GM21360 (cell line): ENCODE results near the gene CHST12.
"Not testable (repeated sequence)": the region's sequence is repeated elsewhere in the genome, so short reads cannot be mapped to it uniquely, and the experiment has no call there.

ENCODE experiments used
- ATAC-seq: cut with Tn5 transposase; IDR thresholded peaks from one replicate; pipeline ENCODE4 v1.9.1; 2021; ENCODE audit warnings: mild to moderate bottlenecking, moderate library complexity; ENCODE audit not compliant: unreplicated experiment

Gene CHST12

DNA sequence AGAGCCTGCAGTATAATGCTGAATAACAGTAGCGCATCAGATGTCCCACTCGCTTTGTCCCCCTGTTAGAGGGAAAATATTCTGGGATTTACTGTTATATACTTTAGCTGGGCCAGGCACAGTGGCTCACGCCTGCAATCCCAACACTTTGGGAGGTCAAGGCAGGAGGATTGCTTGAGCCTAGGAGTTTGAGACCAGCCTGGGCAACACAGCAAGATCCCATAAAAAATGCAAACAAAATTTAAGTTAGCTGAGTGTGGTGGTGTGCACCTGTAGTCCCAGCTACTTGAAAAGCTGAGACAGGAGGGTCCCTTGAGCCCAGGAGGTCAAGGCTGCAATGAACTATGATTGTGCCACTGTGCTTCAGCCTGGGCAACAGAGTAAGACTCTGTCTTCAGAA is 50.4 kb downstream of the CHST12 start:
- not testable (repeated sequence) for ATAC-seq

DNA sequence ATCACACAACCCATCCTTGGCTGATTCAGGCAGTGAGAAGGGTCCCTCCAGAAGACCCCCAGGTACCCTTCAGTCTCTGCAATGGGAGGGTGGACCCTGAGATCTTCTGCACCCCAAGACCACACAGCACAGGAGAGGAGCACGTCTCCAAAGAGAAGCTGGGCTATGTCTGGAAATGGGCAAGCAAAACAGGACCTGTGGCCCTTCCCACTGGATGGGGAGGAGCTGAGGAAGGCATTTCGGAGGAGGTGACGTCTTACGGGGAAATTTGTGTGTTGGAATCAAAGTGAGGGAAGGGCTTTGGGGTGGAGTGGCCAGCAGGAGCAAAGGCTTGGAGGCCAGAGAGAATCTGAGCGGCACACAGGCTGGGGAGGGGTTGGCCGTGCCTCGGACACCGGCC is 56.3 kb downstream of the CHST12 start:
- ATAC-seq: no peak

DNA sequence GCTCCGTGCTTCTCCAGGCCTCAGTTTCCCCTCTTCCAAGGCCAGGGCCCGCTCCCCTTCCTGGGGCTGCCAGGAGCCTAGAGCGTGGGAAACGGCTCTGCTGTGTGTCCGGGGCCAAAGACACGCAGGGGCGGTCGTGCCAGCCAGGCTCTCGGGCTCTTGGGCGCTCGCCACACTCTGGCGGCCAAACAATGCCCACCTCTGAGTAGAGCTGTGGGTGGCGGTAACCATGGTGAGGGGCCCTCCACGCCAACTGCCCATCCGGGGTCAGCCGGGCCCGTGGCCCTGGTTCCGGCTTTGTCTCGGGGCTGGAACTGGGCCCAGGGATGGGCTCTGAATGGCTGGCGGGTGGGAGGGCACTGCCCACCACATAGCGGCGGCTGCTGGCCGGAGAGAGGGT is 56.8 kb downstream of the CHST12 start:
- ATAC-seq: no peak

DNA sequence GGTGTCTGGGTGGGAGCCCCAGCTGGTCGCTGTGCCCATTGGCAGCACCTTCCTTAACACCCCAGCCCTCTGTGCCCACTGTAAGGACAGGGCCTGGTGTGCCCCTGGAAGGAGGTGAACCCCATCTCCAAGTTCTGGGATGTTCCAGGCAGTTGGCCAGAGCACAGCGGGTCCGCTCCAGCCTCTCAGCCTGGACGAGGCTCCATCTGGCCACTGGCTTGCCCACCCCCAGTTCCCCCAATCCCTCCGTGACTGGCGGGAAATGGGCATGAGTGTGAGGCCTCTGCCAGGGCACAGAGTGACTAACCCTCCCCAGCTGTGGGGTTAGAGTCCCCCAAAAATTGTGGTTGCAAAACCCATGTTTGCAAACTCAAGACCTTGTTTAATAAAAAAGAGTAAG is 57.2 kb downstream of the CHST12 start:
- no peak for ATAC-seq

DNA sequence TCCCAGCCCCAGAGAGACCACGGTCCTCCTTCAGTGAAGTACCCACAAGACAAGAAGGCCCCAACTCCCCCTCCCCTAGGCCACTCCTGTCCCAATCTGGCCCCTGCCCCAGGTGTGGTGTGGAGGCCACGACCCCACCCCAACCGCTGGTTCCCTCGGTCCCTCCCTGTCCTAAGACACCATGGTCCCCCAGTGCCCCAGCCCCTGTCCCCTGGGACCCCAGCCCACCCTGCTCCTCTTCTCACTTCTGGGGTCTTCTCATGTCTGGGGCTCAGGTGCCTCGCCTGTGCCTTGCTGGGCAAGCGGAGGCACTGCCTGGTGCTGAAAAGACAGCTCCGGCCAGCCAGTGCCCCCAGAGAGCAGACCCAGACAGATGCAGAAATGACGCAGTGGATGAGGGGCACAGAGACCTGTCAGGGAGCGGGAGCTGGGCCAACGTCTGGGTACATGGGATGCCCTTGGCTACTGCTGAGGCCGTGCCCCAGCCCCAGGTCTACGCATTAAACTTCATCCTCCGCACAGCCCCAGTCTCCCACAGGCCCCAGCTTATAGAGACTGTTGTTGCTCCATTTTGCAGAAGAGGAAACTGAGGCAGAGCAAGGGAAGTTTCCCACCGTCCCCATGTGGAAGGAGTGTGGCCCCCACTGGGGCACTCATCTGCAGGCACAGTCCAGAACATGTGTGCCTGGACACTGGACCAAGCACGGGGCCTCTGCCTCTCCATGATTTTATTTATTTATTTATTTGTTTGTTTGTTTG is 58.0 kb downstream of the CHST12 start:
- ATAC-seq: no peak

DNA sequence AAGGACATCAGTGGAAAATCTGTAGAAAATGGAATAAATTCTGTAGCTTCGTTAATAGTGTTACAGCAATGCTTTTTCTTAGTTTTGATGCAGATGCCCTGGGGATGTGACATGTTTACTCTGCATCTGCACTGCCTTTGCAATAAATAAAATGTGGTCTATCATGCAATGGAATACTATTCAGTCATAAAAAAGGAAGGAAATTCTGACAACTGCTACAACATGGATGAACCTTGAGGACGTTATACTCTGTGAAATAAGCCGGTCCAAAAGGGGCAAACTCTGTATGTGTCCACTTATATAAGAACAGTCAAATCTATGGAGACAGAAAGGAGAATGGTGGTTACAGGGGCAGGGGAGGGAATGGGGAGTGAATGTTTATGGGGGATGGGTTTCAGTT is 59.3 kb downstream of the CHST12 start:
- ATAC-seq: no peak

DNA sequence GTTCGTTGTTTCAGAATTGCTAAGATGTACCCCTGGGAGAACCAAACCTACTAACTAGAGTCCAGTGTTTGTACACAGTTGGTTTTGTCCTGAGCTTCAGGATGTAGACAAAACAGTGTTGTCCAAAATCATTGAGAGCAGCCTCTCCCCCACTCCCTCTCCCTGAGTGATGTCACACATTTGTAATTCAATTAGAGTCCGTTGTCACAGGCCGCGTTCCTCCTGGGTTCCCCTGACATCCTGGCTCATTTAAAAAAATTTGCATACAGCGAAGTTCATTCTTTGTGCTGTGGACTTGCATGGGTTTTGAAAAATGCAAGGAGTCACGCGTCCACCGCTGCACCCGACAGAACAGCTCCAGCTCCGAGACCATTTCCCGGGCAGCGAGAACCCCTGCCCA is 62.5 kb downstream of the CHST12 start:
- no peak for ATAC-seq

DNA sequence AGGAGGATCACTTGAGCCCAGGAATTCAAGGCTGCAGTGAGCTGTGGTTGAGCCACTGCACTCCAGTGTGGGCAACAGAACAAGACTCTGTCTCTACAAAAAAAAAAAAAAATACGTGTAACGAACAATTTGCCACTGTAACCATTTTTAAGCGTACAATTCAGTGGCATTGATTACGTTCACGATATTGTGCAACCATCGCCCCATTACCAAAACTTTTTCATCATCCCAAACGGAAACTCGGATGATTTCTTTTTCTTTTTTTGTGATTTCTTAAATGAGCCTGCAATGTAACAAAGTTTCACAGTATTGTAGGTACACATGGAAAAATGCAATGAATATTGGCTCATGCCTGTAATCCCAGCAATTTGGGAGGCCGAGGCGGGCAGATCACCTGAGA is 63.3 kb downstream of the CHST12 start:
- ATAC-seq: no peak

DNA sequence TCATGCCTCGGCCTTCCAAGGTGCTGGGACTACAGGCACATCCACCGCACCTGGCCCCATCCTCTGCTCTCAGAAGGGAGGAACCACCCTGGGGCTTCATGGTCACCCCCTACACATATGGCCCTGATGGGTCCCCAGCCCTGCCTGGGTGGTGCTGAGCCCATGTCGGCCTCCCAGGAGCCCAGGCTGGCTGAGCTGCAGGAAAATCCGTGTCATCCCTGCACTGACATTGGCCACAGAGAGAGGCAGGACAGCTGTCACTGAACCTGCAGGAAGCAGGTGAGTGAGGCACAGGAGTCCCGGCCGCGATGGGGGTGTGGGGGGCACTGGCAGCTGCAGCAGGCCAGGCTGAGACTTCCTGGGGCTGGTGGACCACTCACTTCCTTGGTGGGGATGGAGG is 64.8 kb downstream of the CHST12 start:
- ATAC-seq: no peak

DNA sequence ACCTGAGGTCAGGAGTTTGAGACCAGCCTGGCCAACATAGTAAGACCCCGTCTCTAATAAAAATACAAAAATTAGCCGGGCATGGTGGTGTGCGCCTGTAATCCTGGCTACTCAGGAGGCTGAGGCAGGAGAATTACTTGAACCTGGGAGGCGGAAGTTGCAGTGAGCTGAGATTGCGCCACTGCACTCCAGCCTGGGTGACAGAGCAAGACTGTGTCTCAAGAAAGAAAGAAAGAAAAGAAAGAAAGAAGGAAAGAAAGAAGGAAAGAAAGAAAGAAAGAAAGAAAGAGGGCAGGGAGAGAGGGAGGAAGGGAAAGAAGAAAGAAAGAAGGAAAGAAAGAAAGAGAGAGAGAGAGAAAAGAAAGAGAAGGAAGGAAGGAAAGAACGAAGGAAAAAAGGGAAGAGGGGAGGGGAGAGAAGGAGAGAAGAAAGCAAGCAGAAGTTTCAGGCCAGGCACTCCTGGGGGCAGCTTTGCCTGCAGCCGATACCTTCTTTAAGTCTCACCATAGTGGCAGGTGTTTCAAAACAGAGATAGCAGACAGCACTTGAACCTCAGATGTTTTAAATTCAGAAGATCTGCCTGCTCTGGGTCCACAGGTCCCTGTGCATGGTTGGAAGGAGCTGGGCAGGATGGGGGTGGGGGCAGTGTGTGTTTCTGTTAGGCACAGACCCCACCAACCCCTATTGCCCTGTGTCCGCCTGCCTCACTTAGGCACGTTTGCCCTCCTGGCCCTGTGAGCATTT is 66.2 kb downstream of the CHST12 start:
- ATAC-seq: not testable (repeated sequence)

DNA sequence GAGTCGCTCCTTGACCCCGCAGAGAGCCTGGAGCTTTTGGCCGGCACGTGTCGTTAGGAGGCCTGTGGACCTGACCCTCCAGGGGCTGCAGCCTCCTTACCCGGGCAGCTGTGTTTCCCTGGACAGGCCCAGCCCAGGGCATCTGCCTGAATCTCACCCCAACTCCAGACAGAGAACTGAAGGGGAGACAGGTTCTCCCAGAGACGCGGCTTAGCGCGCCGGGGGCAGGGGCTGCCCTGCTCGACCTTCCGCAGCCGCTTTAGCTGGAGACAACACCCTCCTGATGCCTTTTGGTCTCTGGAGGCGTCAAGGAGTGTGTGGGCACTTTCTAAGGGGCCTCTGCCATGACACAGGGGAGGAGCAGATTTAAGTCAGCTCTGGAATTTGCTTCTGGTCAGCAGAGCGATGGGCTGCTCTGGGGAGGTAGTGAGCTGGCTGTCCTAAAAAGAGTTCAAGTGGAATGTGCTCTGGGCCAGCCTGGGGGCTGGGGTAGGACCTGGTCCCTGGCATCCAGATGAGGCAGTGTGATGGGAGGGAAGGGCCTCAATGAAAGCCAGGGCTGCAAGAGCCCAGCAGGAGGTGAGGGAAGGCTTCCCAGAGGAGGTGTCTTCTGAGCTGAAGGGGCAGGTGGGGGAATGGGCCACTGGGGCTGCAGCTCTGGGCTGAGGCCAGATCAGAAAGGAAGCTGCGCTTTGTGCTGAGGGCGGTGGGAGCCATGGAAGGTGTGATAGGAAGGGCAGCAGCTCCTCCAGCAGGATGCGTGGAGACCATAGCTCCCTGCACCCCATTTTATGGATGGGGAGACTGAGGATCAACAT is 67.0 kb downstream of the CHST12 start:
- ATAC-seq: no peak

DNA sequence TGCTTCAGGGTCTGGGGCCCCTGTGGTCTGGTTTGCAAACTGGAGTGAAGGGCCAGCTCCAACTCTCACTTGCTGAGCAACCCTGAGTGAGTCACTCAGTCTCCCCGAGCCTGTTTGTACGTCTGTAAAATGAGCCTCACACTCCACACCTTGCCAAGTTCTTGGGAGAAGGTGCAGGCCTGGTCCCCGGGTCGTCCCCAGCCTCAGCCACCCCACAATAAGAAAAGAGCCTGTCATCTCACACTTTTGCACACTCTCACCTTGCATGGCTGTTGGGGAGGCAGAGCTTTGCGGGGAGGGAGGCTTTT is 67.6 kb downstream of the CHST12 start:
- no peak for ATAC-seq

DNA sequence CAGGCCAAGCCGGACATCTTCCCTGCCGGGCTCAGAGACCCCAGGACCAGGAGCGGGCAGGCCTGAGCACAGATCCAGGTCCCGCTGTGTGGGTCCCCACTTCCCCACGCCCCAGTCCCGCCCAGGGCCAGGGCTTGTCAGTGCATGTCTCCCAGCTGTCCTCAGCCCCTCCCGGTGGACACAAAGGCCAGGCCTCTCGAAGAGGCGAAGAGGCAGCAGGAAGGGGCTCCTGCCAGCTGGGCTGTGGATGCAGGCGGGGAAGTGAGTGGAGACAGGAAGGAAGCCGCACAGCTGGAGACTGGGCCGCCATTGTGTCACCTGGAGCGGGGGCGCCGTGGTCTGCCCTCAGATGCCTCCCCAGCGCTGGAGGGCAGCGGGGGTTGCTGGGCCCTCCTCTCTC is 68.0 kb downstream of the CHST12 start:
- no peak for ATAC-seq

DNA sequence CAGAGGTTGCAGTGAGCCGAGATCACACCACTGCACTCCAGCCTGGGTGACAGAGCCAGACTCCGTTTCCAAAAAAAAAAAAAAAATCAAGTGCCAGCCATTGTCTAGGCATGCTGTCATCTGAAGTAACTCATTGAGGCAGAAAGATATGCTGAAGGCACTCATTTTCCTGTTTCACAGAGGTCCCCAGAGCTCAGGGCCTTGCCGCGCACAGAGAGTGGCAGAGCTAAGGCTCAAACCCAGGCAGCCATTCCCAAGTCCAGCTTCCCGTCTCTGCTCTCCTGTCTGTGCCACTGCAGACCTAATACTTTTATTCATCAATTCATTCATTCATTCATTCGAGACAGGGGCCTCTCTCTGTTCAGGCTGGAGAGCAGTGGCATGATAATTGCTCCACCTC is 69.3 kb downstream of the CHST12 start:
- no peak for ATAC-seq

DNA sequence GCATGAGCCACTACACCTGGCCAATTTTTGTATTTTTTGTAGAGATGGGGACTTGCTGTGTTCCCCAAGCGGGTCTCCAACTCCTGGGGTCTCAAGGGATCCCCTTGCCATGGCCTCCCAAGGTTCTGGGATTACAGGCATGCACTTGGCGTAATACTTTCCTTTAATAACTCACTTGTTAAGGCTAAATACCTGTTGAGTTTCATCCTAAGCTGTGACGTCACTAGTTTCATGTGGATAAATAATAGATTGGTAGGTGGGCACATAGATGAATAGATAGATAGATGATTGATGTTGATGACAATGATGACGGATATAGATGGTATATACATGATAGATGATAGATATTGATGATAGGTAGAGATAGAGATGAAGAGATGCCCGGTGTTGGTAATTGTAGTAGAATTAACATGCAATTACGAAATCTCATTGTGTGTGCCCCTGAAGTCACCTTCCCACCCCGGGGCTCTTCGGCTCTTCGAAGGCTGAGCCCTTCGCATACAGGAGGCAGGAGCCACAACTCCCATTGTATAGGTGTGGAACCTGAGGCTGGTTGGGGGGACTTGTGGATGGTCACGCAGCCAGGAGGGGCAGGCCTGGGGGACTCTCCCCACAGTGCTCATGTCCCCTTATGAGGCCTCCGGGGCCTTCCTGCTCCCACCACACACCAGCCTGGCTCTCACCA is 70.2 kb downstream of the CHST12 start:
- ATAC-seq: no peak

DNA sequence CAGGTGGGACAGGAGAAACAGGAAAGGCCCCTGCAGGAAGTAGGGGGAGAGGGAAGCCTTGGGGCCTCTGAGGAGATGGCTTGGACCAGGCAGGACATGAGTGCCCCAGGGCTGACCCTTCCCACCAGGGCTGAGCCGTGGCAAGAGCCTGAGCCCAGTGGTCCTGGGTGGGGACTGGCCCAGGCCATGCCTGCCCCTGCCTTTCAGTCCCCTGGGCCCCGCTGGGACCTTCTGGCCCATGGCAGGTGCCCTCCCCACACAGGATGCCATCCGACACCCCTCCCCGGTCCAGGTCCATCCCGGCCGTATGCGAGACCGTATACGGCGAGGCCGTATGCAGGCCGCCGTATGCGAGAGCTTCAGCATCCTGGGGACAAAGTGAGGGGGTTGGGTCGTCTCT is 70.8 kb downstream of the CHST12 start:
- no peak for ATAC-seq

DNA sequence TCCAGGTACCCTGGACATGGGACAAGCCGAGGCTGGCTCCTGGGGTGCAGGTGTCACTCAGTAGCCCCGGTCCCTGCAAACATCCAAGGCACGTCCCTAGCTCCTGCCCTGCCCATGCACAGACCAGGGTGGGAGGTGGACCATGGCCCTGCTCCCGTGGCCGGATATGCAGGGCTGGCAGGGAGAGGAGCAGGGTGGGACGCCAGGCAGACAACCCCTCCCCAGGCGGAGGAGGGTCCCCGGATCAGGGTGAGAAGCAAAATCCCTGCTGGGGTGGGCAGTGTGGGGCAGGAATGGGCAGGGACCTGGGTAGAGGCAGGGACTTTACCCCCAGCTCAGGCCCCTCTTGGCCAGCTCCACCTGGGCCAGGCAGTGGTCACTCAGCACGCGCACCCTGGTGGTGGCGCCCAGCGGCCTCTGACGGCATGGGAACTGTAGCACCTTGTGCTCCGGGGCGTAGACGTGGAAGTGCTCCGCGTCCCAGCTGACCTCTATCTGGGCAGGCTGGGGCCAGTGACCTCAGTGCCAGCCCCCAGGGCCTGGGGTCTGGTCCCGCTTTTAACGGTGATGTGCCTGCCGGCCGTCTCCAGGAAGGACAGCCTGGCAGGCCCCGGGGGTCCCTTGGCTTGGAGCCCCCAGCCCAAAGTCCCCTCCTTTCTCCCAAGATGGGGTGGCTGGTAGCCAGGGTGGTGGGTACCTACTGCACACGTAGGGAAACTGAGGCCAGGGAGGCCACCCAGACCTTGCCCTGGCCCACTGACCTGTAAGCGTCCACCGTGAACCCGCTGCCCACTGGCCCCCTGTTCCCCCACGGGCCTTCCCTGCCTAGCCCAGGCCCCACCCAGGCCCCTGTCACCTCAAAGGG is 71.6 kb downstream of the CHST12 start:
- no peak for ATAC-seq

DNA sequence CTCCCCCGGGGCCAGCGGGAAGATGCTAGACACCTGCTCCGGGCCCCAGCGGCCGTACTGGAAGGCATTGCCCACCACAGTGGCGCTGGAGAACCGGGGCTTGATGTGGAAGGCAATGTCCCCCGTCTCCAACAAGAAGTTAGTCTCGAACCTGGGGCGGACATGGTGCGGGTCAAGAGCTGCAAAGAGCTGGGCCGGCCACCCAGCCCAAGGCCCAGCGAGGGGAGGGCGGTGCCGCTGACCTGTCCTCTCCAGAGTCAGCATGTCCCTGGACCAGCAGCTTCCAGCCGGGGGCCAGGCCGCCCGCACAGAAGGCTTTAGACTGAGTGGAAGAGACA is 72.2 kb downstream of the CHST12 start:
- no peak for ATAC-seq

DNA sequence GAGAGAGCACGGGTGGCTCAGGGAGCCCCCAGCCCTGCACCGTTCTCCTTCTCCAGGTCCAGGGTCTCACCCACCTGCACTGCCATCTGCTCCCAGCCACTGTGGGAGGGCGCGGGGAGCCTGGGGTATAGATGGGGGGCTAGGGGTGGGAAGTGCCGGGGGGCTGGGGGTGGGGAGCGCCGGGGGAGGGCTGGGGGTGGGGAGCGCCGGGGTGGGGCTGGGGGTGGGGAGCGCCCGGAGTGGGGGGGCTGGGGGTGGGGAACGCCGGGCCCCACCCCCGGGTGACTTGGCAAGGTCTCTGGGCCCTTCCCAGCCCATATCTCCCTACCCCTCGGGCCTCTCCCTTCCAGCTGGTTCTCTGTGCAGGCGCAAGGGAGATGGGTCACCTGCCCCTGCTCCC is 72.9 kb downstream of the CHST12 start, which contains the start of gene GRIFIN:
Gene GRIFIN (minus strand): TSS at position 101 of the 400 bp plus-strand sequence. CDS start 15 bp downstream, at position 86.
- ATAC-seq: no peak

DNA sequence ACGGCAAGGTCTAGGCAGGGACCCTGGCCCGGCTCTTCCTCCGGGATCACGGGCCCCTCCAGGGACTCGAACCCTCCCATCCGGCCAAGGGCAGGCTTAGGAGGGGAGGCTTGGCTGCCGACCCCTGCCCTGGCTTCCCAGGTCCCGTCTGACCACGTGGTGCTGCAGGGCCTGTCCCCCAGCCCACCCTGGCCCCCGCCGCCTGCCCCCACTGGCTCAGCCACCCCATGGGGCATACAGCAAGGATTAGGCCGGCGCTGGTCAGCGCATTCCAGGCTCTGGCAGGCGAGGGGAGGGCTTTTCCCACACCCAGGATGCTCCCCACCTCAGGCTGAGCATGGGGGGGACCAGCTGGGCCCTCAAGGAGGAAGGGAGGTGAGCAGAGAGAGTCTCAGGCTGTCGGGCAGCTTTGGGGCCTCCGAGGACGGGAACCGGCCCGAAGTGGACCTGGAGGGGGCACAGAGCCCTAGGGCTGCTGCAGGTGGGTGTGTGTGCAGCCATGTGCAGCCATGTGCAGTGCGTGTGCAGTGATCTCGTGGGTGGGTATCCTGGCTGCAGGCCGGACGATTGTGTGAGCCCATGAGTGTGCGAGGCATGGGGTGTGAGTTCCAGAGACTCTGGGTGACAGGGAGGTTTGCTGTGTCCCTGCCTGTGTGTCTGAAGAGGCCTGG is 73.5 kb downstream of the CHST12 start:
- no peak for ATAC-seq
